Measurements from ENCODE around the gene PLXNC1. TPM values are rescaled to one million over a fixed set of nuclear protein-coding genes. Genes with fewer than 3 reads are reported as not detected.

PLXNC1 gene
- polyA plus RNA-seq, 1 donor (not counting 4 experiments of a cell fraction or from before 2014, with no cell fraction given): 0.17 TPM

GRCh38 chr12:94158666-94159065, 10.3 kb downstream of the PLXNC1 start:
- dilution Hi-C loops (cut with MboI; ENCODE audit: extremely low pct_ligation_motif_present, low sequenced_read_pairs): no loop called here
- Histone ChIP-seq H3K36me3 (ENCODE audit: control insufficient read depth in 2 of 2, extremely low read depth in 1 of 2, insufficient read depth in 2 of 2, low read length in 2 of 2) (no peaks in the 10 kb centered on the region), H3K4me3 (ENCODE audit: control insufficient read depth in 2 of 3, extremely low read depth in 1 of 3, insufficient read depth in 2 of 3, low read depth in 1 of 3, low read length in 3 of 3) (no peak overlapping the region), H3K9ac (ENCODE audit: control insufficient read depth, extremely low read depth, insufficient read depth, low read length) (no peak overlapping the region), H3K4me1 (ENCODE audit: control insufficient read depth, extremely low read depth, insufficient read depth, low read length) (no peaks in the 10 kb centered on the region), H3K4me2 (ENCODE audit: control insufficient read depth, extremely low read depth, insufficient read depth, low read depth, low read length) (no peak overlapping the region), H3K27me3 (ENCODE audit: control insufficient read depth, extremely low read depth, insufficient read depth, low read length) (peaks cover 4% of the 10 kb centered on the region), H3K79me2 (ENCODE audit: control insufficient read depth, insufficient read depth, low read length) (no peaks in the 10 kb centered on the region), H2AFZ (ENCODE audit: control insufficient read depth, low read length) (no peak overlapping the region), H3K9me3 (ENCODE audit: control insufficient read depth, low read depth, low read length) (no peaks in the 10 kb centered on the region), H4K20me1 (ENCODE audit: control insufficient read depth, extremely low read depth, insufficient read depth, low read length) (no peaks in the 10 kb centered on the region), H3K9me1 (ENCODE audit: control insufficient read depth, extremely low read depth, insufficient read depth, low read length) (no peaks in the 10 kb centered on the region), H3K27ac (ENCODE audit: control insufficient read depth, insufficient read depth, low read length) (no peak overlapping the region)
- DNase-seq (ENCODE audit: low read depth, low spot score) (no peak), FAIRE-seq (no peak)
- TF ChIP-seq, protein P1, sequence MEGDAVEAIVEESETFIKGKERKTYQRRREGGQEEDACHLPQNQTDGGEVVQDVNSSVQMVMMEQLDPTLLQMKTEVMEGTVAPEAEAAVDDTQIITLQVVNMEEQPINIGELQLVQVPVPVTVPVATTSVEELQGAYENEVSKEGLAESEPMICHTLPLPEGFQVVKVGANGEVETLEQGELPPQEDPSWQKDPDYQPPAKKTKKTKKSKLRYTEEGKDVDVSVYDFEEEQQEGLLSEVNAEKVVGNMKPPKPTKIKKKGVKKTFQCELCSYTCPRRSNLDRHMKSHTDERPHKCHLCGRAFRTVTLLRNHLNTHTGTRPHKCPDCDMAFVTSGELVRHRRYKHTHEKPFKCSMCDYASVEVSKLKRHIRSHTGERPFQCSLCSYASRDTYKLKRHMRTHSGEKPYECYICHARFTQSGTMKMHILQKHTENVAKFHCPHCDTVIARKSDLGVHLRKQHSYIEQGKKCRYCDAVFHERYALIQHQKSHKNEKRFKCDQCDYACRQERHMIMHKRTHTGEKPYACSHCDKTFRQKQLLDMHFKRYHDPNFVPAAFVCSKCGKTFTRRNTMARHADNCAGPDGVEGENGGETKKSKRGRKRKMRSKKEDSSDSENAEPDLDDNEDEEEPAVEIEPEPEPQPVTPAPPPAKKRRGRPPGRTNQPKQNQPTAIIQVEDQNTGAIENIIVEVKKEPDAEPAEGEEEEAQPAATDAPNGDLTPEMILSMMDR (optimal IDR thresholded peaks at IDR 0.05 in 1 of 3, IDR thresholded peaks at IDR 0.05 in 1 of 3, conservative IDR thresholded peaks at IDR 0.05 in 1 of 3; ENCODE audit: extremely low read depth in 1 of 3, insufficient read depth in 2 of 3, low read length in 3 of 3): no peak
- no peak for TF ChIP-seq EZH2 (IDR thresholded peaks at IDR 0.05; ENCODE audit: low read length)

- H3K9ac ChIP-seq (ENCODE audit: control insufficient read depth, extremely low read depth, insufficient read depth, low read length): no peak overlapping the region
- no peak overlapping the region for H3K4me2 ChIP-seq (ENCODE audit: control insufficient read depth, extremely low read depth, insufficient read depth, low read depth, low read length)
- no peak for TF ChIP-seq EZH2 (IDR thresholded peaks at IDR 0.05; ENCODE audit: low read length)
- TF ChIP-seq, protein P1 (optimal IDR thresholded peaks at IDR 0.05 in 1 of 3, IDR thresholded peaks at IDR 0.05 in 1 of 3, conservative IDR thresholded peaks at IDR 0.05 in 1 of 3; ENCODE audit: extremely low read depth in 1 of 3, insufficient read depth in 2 of 3, low read length in 3 of 3): no peak
- H3K9me1 ChIP-seq (ENCODE audit: control insufficient read depth, extremely low read depth, insufficient read depth, low read length): no peaks in the 10 kb centered on the region
- H2AFZ ChIP-seq (ENCODE audit: control insufficient read depth, low read length): no peak overlapping the region
- no peaks in the 10 kb centered on the region for H4K20me1 ChIP-seq (ENCODE audit: control insufficient read depth, extremely low read depth, insufficient read depth, low read length)
- H3K4me3 ChIP-seq (ENCODE audit: control insufficient read depth in 2 of 3, extremely low read depth in 1 of 3, insufficient read depth in 2 of 3, low read depth in 1 of 3, low read length in 3 of 3): no peak overlapping the region
- no peaks in the 10 kb centered on the region for H3K79me2 ChIP-seq (ENCODE audit: control insufficient read depth, insufficient read depth, low read length)
- H3K27ac ChIP-seq (ENCODE audit: control insufficient read depth, insufficient read depth, low read length): no peak overlapping the region
- no peaks in the 10 kb centered on the region for H3K4me1 ChIP-seq (ENCODE audit: control insufficient read depth, extremely low read depth, insufficient read depth, low read length)
- DNase-seq (ENCODE audit: low read depth, low spot score) (no peak), FAIRE-seq (no peak)
- dilution Hi-C loops (cut with MboI; ENCODE audit: extremely low pct_ligation_motif_present, low sequenced_read_pairs): no loop called here
- H3K27me3 ChIP-seq (ENCODE audit: control insufficient read depth, extremely low read depth, insufficient read depth, low read length): peaks cover 14% of the 10 kb centered on the region
- H3K36me3 ChIP-seq (ENCODE audit: control insufficient read depth in 2 of 2, extremely low read depth in 1 of 2, insufficient read depth in 2 of 2, low read length in 2 of 2): no peaks in the 10 kb centered on the region
- H3K9me3 ChIP-seq (ENCODE audit: control insufficient read depth, low read depth, low read length): no peaks in the 10 kb centered on the region
These were observed 13.7 kb downstream of the PLXNC1 start for GRCh38 chr12:94162108-94162507.
